ENCODE results near the gene CPSF2. TPM values are rescaled to one million over a fixed set of nuclear protein-coding genes. Genes with fewer than 3 reads are reported as not detected.

Gene CPSF2
- total RNA-seq, 1 experiment from 2014 or later, result 51.5 TPM

GRCh38 chr14:92103363-92103989 lies 18.3 kb upstream of the CPSF2 start:
- Histone ChIP-seq H3K9me3 (ENCODE audit: low read length) (no peaks in the 10 kb centered on the region), H3K4me1 (ENCODE audit: insufficient read depth, low read length) (peaks cover 21% of the 10 kb centered on the region), H3K9ac (ENCODE audit: low read length) (no peak overlapping the region), H3K79me2 (ENCODE audit: low read length) (peaks cover 65% of the 10 kb centered on the region), H3K36me3 (ENCODE audit: low read depth, low read length) (no peaks in the 10 kb centered on the region), H3K27me3 (ENCODE audit: low read length) (no peaks in the 10 kb centered on the region), H4K20me1 (ENCODE audit: low read length) (no peaks in the 10 kb centered on the region), H3K4me2 (ENCODE audit: low read length) (no peak overlapping the region), H2AFZ (ENCODE audit: low read length) (no peak overlapping the region), H3K9me2 (replicated peaks; ENCODE audit: low read length) (no peaks in the 10 kb centered on the region), H3K27ac (ENCODE audit: low read length) (no peak overlapping the region), H3F3A (ENCODE audit: low read length, unreplicated experiment) (no peaks in the 10 kb centered on the region), H3K4me3 (ENCODE audit: low read length) (no peak overlapping the region)
- no TSS peak for BruUV-seq (replicated peaks)
- no peak for ATAC-seq
- ChIA-PET POLR2A (ENCODE audit: unreplicated experiment) (no interaction called here), CTCF (no interaction called here)
- no peak for DNase-seq
- intact Hi-C loops (cut with micrococcal nuclease), result no loop called here
- TF ChIP-seq EZH2phosphoT487 (IDR thresholded peaks at IDR 0.05; ENCODE audit: borderline replicate concordance, low read length), result no peak
- TF ChIP-seq EZH2 (IDR thresholded peaks at IDR 0.05; ENCODE audit: low read length, unreplicated experiment), result no peak
- TF ChIP-seq CTCF (conservative IDR thresholded peaks at IDR 0.05; ENCODE audit: low read depth, low read length), result no peak

GRCh38 chr14:92105073-92105892 lies 16.5 kb upstream of the CPSF2 start:
- intact Hi-C loops (cut with micrococcal nuclease), result no loop called here
- Histone ChIP-seq H3K9ac (ENCODE audit: low read length) (peak overlapping the region; percentile 81), H3K9me2 (replicated peaks; ENCODE audit: low read length) (no peaks in the 10 kb centered on the region), H3K27ac (ENCODE audit: low read length) (peak overlapping the region; percentile 71), H3F3A (ENCODE audit: low read length, unreplicated experiment) (no peaks in the 10 kb centered on the region), H3K4me1 (ENCODE audit: insufficient read depth, low read length) (peaks cover 13% of the 10 kb centered on the region), H2AFZ (ENCODE audit: low read length) (peak overlapping the region; percentile 97), H3K27me3 (ENCODE audit: low read length) (no peaks in the 10 kb centered on the region), H3K9me3 (ENCODE audit: low read length) (no peaks in the 10 kb centered on the region), H3K36me3 (ENCODE audit: low read depth, low read length) (no peaks in the 10 kb centered on the region), H3K79me2 (ENCODE audit: low read length) (peaks cover 51% of the 10 kb centered on the region), H3K4me3 (ENCODE audit: low read length) (peak overlapping the region; percentile 96), H3K4me2 (ENCODE audit: low read length) (peak overlapping the region; percentile 95), H4K20me1 (ENCODE audit: low read length) (no peaks in the 10 kb centered on the region)
- ATAC-seq (peak; percentile 15), DNase-seq (no peak)
- POLR2A ChIA-PET (ENCODE audit: unreplicated experiment), result interaction anchor here (0.6 to 1.1 kb wide), 3 partner anchors 17 to 1036 kb away, joined by 3 to 15 read pairs (median 3); partner anchors contain the start of genes CPSF2, NDUFB1 and TRIP11
- TF ChIP-seq CTCF (conservative IDR thresholded peaks at IDR 0.05; ENCODE audit: low read depth, low read length) (no peak), EZH2phosphoT487 (IDR thresholded peaks at IDR 0.05; ENCODE audit: borderline replicate concordance, low read length) (no peak), EZH2 (IDR thresholded peaks at IDR 0.05; ENCODE audit: low read length, unreplicated experiment) (no peak)
- CTCF ChIA-PET, result no interaction called here
- TSS peak; percentile 59 for BruUV-seq (replicated peaks)

- H3K4me2 ChIP-seq (ENCODE audit: low read length), result peak overlapping the region; percentile 95
- H3K4me3 ChIP-seq (ENCODE audit: low read length), result peak overlapping the region; percentile 96
- POLR2A ChIA-PET (ENCODE audit: unreplicated experiment), result interaction anchor here (0.5 to 1.1 kb wide), 6 partner anchors 16 to 1036 kb away, joined by 3 to 15 read pairs (median 3); partner anchors contain the start of genes CPSF2, NDUFB1 and TRIP11
- no TSS peak for BruUV-seq (replicated peaks)
- no peaks in the 10 kb centered on the region for H3K27me3 ChIP-seq (ENCODE audit: low read length)
- peak overlapping the region; percentile 81 for H3K9ac ChIP-seq (ENCODE audit: low read length)
- no peaks in the 10 kb centered on the region for H3K36me3 ChIP-seq (ENCODE audit: low read depth, low read length)
- H3K27ac ChIP-seq (ENCODE audit: low read length), result peak overlapping the region; percentile 71
- no peaks in the 10 kb centered on the region for H3K9me2 ChIP-seq (replicated peaks; ENCODE audit: low read length)
- no peaks in the 10 kb centered on the region for H3F3A ChIP-seq (ENCODE audit: low read length, unreplicated experiment)
- H4K20me1 ChIP-seq (ENCODE audit: low read length), result no peaks in the 10 kb centered on the region
- no peaks in the 10 kb centered on the region for H3K9me3 ChIP-seq (ENCODE audit: low read length)
- DNase-seq (peak; percentile 41), ATAC-seq (peak; percentile 51)
- H2AFZ ChIP-seq (ENCODE audit: low read length), result peak overlapping the region; percentile 97
- H3K4me1 ChIP-seq (ENCODE audit: insufficient read depth, low read length), result peaks cover 11% of the 10 kb centered on the region
- peaks cover 45% of the 10 kb centered on the region for H3K79me2 ChIP-seq (ENCODE audit: low read length)
- intact Hi-C loops (cut with micrococcal nuclease), result loop anchor here (1.0 to 2.0 kb wide), 2 partner anchors 15 to 65 kb away; partner anchors contain the start of genes CPSF2, NDUFB1 and TRIP11
- CTCF ChIA-PET, result no interaction called here
- TF ChIP-seq CTCF (conservative IDR thresholded peaks at IDR 0.05; ENCODE audit: low read depth, low read length), result no peak
- no peak for TF ChIP-seq EZH2 (IDR thresholded peaks at IDR 0.05; ENCODE audit: low read length, unreplicated experiment)
- no peak for TF ChIP-seq EZH2phosphoT487 (IDR thresholded peaks at IDR 0.05; ENCODE audit: borderline replicate concordance, low read length)
These were observed 16.0 kb upstream of the CPSF2 start for GRCh38 chr14:92105893-92106142.
